Measurements from ENCODE around the gene FBXL16. TPM values are rescaled to one million over a fixed set of nuclear protein-coding genes. Genes with fewer than 3 reads are reported as not detected.

Gene FBXL16
- polyA plus RNA-seq, 1 donor (not counting 4 experiments of a cell fraction or from before 2014, with no cell fraction given): 0.81 TPM

- Histone ChIP-seq H3K4me1 (ENCODE audit: control insufficient read depth, extremely low read depth, insufficient read depth, low read length) (peaks cover 5% of the 10 kb centered on the region), H3K36me3 (ENCODE audit: control insufficient read depth in 2 of 2, extremely low read depth in 1 of 2, insufficient read depth in 2 of 2, low read length in 2 of 2) (no peaks in the 10 kb centered on the region)
Observed at GRCh38 chr16:662597-662996, 43.0 kb downstream of the FBXL16 start.

DNA sequence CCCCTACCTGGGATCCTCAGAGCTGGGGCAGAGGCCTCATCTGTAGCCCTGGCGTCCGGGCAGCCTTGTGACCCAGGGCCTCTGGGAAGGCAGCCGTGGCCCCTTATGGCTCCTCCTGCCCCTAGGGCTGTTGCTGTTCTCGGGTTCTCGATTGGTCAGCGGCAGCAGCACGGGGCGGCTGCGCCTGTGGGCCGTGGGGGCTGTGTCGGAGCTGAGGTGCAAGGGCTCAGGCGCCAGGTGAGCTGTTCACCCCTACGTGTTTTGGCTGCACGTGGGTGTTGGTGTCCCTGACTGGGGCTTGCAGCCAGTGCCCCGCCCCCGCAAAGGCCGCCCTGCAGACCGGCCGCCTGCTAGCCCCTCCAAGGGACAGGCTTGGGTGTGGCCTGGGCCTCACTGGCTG is 43.5 kb downstream of the FBXL16 start:
- no peak for DNase-seq (ENCODE audit: low read depth, low spot score)
- dilution Hi-C loops (cut with MboI; ENCODE audit: extremely low pct_ligation_motif_present, low sequenced_read_pairs): no loop called here
- Histone ChIP-seq H3K4me3 (ENCODE audit: control insufficient read depth in 2 of 3, extremely low read depth in 1 of 3, insufficient read depth in 2 of 3, low read depth in 1 of 3, low read length in 3 of 3) (no peak overlapping the region), H4K20me1 (ENCODE audit: control insufficient read depth, extremely low read depth, insufficient read depth, low read length) (no peaks in the 10 kb centered on the region), H3K36me3 (ENCODE audit: control insufficient read depth in 2 of 2, extremely low read depth in 1 of 2, insufficient read depth in 2 of 2, low read length in 2 of 2) (no peaks in the 10 kb centered on the region), H3K4me2 (ENCODE audit: control insufficient read depth, extremely low read depth, insufficient read depth, low read depth, low read length) (no peak overlapping the region), H3K4me1 (ENCODE audit: control insufficient read depth, extremely low read depth, insufficient read depth, low read length) (no peaks in the 10 kb centered on the region), H3K27me3 (ENCODE audit: control insufficient read depth, extremely low read depth, insufficient read depth, low read length) (no peaks in the 10 kb centered on the region), H3K79me2 (ENCODE audit: control insufficient read depth, insufficient read depth, low read length) (no peaks in the 10 kb centered on the region), H2AFZ (ENCODE audit: control insufficient read depth, low read length) (no peak overlapping the region), H3K27ac (ENCODE audit: control insufficient read depth, insufficient read depth, low read length) (no peak overlapping the region), H3K9me1 (ENCODE audit: control insufficient read depth, extremely low read depth, insufficient read depth, low read length) (no peaks in the 10 kb centered on the region), H3K9me3 (ENCODE audit: control insufficient read depth, low read depth, low read length) (no peaks in the 10 kb centered on the region), H3K9ac (ENCODE audit: control insufficient read depth, extremely low read depth, insufficient read depth, low read length) (no peak overlapping the region)
- no peak for TF ChIP-seq EZH2 (IDR thresholded peaks at IDR 0.05; ENCODE audit: low read length)
- TF ChIP-seq CTCF (optimal IDR thresholded peaks at IDR 0.05 in 1 of 3, IDR thresholded peaks at IDR 0.05 in 1 of 3, conservative IDR thresholded peaks at IDR 0.05 in 1 of 3; ENCODE audit: extremely low read depth in 1 of 3, insufficient read depth in 2 of 3, low read length in 3 of 3): no peak
- FAIRE-seq: no peak

More at GRCh38 chr16:662597-662996, 43.0 kb downstream of the FBXL16 start:
- FAIRE-seq: no peak
- H3K9ac ChIP-seq (ENCODE audit: control insufficient read depth, extremely low read depth, insufficient read depth, low read length): no peak overlapping the region
- no peak overlapping the region for H3K4me3 ChIP-seq (ENCODE audit: control insufficient read depth in 2 of 3, extremely low read depth in 1 of 3, insufficient read depth in 2 of 3, low read depth in 1 of 3, low read length in 3 of 3)
- no peaks in the 10 kb centered on the region for H3K9me1 ChIP-seq (ENCODE audit: control insufficient read depth, extremely low read depth, insufficient read depth, low read length)
- dilution Hi-C loops (cut with MboI; ENCODE audit: extremely low pct_ligation_motif_present, low sequenced_read_pairs): no loop called here
- no peak overlapping the region for H3K4me2 ChIP-seq (ENCODE audit: control insufficient read depth, extremely low read depth, insufficient read depth, low read depth, low read length)
- no peaks in the 10 kb centered on the region for H3K79me2 ChIP-seq (ENCODE audit: control insufficient read depth, insufficient read depth, low read length)
- TF ChIP-seq CTCF (optimal IDR thresholded peaks at IDR 0.05 in 1 of 3, IDR thresholded peaks at IDR 0.05 in 1 of 3, conservative IDR thresholded peaks at IDR 0.05 in 1 of 3; ENCODE audit: extremely low read depth in 1 of 3, insufficient read depth in 2 of 3, low read length in 3 of 3) (no peak), EZH2 (IDR thresholded peaks at IDR 0.05; ENCODE audit: low read length) (no peak)
- DNase-seq (ENCODE audit: low read depth, low spot score): no peak
- no peak overlapping the region for H3K27ac ChIP-seq (ENCODE audit: control insufficient read depth, insufficient read depth, low read length)
- H2AFZ ChIP-seq (ENCODE audit: control insufficient read depth, low read length): no peak overlapping the region
- no peaks in the 10 kb centered on the region for H3K9me3 ChIP-seq (ENCODE audit: control insufficient read depth, low read depth, low read length)
- no peaks in the 10 kb centered on the region for H4K20me1 ChIP-seq (ENCODE audit: control insufficient read depth, extremely low read depth, insufficient read depth, low read length)
- no peaks in the 10 kb centered on the region for H3K27me3 ChIP-seq (ENCODE audit: control insufficient read depth, extremely low read depth, insufficient read depth, low read length)

All from keratinocyte (primary cell).